Endothelial cell (in vitro differentiated cells): ENCODE measurements around the gene TNFRSF21. TPM values are rescaled to one million over a fixed set of nuclear protein-coding genes. Genes with fewer than 3 reads are reported as not detected.

Source experiments
- DNase-seq: peaks from one replicate; pipeline ENCODE4 v3.0.0; 2021; ENCODE audit warnings: low spot score
- H3K27ac Mint-ChIP-seq: one replicate; pipeline ENCODE4 v1.8.0; 2021; ENCODE audit warnings: mixed read lengths, inconsistent platforms; ENCODE audit not compliant: unreplicated experiment
- H3K27me3 Mint-ChIP-seq: one replicate; pipeline ENCODE4 v1.8.0; 2021; ENCODE audit warnings: mild to moderate bottlenecking, moderate library complexity, mixed read lengths, inconsistent platforms; ENCODE audit not compliant: unreplicated experiment
- H3K36me3 Mint-ChIP-seq: one replicate; pipeline ENCODE4 v1.8.0; 2021; ENCODE audit warnings: mild to moderate bottlenecking, low read depth, mixed read lengths, inconsistent platforms; ENCODE audit not compliant: unreplicated experiment
- H3K4me1 Mint-ChIP-seq: one replicate; pipeline ENCODE4 v1.8.0; 2021; ENCODE audit warnings: mild to moderate bottlenecking, mixed read lengths, inconsistent platforms; ENCODE audit not compliant: unreplicated experiment
- H3K4me3 Mint-ChIP-seq: one replicate; pipeline ENCODE4 v1.8.0; 2021; ENCODE audit warnings: mild to moderate bottlenecking, mixed read lengths, inconsistent platforms; ENCODE audit not compliant: unreplicated experiment
- H3K9me3 Mint-ChIP-seq: one replicate; pipeline ENCODE4 v1.8.0; 2021; ENCODE audit warnings: mixed read lengths, inconsistent platforms; ENCODE audit not compliant: unreplicated experiment
- total RNA-seq: library from RNA; stranded (reverse); fragmentation: NEBNext Ultra II Directional; extraction: Animal tissue kit (Norgen Biotek cat#: 25700); gene quantifications from one replicate; pipeline ENCODE4 v1.2.1, GENCODE V29; 2021; ENCODE audit not compliant: unreplicated experiment
- TF ChIP-seq, protein P1 (sequence below): fragments of 200-600 bp; sonication (generic); IDR thresholded peaks from one replicate; pipeline ENCODE4 v1.5.0; 2021; ENCODE audit warnings: antibody characterized with exemption; ENCODE audit not compliant: unreplicated experiment

TNFRSF21 gene
- total RNA-seq, 1 donor from 2014 or later: 32.5 TPM

DNA sequence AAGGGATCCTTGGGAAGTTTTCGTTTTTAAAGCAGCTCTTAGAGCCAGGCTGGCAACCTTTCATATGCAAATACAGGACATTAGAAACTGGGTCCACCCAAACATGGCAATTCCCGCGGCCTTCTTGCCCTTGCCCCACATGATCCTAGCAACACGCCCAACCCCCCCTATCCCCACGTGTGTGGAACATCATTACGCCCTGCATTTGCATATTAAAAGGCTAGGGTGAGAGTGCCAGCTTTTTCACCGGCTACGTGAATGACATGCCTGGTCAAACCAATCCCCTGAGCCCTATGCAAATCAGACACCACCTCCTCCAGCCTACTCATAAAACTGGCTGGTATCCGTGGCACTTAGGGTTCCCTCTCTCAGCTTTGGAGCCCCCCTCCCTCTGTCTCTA lies 88.1 kb downstream of the TNFRSF21 start:
- Mint-ChIP-seq H3K9me3 (no peaks in the 10 kb centered on the region), H3K27ac (no peak overlapping the region), H3K4me3 (no peak overlapping the region), H3K27me3 (no peaks in the 10 kb centered on the region), H3K36me3 (no peaks in the 10 kb centered on the region), H3K4me1 (peaks cover 6% of the 10 kb centered on the region)
- no peak for DNase-seq
- TF ChIP-seq, protein P1, sequence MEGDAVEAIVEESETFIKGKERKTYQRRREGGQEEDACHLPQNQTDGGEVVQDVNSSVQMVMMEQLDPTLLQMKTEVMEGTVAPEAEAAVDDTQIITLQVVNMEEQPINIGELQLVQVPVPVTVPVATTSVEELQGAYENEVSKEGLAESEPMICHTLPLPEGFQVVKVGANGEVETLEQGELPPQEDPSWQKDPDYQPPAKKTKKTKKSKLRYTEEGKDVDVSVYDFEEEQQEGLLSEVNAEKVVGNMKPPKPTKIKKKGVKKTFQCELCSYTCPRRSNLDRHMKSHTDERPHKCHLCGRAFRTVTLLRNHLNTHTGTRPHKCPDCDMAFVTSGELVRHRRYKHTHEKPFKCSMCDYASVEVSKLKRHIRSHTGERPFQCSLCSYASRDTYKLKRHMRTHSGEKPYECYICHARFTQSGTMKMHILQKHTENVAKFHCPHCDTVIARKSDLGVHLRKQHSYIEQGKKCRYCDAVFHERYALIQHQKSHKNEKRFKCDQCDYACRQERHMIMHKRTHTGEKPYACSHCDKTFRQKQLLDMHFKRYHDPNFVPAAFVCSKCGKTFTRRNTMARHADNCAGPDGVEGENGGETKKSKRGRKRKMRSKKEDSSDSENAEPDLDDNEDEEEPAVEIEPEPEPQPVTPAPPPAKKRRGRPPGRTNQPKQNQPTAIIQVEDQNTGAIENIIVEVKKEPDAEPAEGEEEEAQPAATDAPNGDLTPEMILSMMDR: no peak

DNA sequence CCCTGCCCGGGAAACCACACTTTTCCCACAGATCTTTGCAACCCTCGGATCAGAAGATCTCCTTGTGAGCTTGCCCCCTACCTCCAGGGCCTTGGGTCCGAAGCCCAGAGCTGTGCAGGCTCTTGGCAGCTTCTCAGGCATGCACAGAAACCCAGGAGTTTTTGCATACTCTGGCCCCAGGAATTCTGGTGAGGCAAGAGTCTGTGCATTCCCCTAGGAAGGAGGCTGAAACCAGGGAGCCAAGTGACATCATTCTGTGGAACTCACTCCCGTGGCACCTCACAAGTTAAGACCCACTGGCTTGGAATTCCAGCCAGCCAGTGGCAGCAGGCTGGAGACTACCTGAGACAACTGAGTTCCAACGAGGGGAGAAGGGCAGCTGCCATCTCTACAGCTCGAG lies 100.1 kb downstream of the TNFRSF21 start:
- TF ChIP-seq, protein P1: no peak
- no peaks in the 10 kb centered on the region for H3K36me3 Mint-ChIP-seq
- no peak for DNase-seq
- no peaks in the 10 kb centered on the region for H3K9me3 Mint-ChIP-seq
- H3K4me3 Mint-ChIP-seq: no peak overlapping the region
- H3K27me3 Mint-ChIP-seq: peaks cover 5% of the 10 kb centered on the region
- H3K4me1 Mint-ChIP-seq: peaks cover 5% of the 10 kb centered on the region
- H3K27ac Mint-ChIP-seq: no peak overlapping the region

DNA sequence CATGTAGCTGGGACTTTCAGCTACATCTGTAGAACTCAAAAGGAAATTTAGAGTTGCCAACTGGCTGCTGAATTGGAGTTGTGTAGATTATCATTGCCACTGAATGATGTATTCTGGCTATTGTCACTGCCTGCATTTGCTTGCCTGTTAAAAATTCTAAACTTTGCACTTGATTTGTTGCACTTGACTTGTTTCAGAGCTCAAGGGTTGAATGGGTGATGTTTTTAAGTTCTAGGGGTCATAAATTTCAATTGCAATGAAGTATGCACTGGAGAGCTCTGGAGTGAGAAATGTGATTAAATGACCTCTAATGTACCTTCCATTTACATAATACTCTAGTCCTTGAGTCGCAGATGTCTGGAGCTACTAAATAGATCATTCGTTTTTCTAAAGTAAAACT lies 102.4 kb downstream of the TNFRSF21 start:
- Mint-ChIP-seq H3K27me3 (peaks cover 5% of the 10 kb centered on the region), H3K27ac (no peak overlapping the region), H3K9me3 (no peaks in the 10 kb centered on the region), H3K36me3 (no peaks in the 10 kb centered on the region), H3K4me3 (no peak overlapping the region), H3K4me1 (peaks cover 5% of the 10 kb centered on the region)
- DNase-seq: no peak
- TF ChIP-seq, protein P1: no peak

DNA sequence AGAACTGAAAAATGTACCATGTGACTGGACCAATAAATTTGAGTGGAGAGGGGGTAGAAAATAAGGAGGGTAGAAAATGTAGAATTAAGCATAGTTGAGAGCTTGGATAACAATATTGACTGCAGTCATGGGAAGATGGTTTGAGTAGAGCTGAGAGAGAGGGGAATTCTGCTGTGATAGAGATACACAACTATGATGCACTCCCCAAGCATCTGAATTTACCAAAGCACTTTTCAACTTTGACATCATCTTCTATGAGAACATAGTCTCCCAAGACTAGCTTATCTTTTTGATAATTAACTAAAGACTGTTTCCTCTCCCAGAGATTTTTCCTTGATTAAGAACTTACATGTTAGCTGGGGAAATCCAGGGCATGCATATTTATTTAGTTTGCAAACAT lies 103.1 kb downstream of the TNFRSF21 start:
- TF ChIP-seq, protein P1: no peak
- no peak overlapping the region for H3K27ac Mint-ChIP-seq
- DNase-seq: no peak
- H3K36me3 Mint-ChIP-seq: no peaks in the 10 kb centered on the region
- H3K9me3 Mint-ChIP-seq: no peaks in the 10 kb centered on the region
- peaks cover 5% of the 10 kb centered on the region for H3K27me3 Mint-ChIP-seq
- H3K4me1 Mint-ChIP-seq: peaks cover 5% of the 10 kb centered on the region
- no peak overlapping the region for H3K4me3 Mint-ChIP-seq

DNA sequence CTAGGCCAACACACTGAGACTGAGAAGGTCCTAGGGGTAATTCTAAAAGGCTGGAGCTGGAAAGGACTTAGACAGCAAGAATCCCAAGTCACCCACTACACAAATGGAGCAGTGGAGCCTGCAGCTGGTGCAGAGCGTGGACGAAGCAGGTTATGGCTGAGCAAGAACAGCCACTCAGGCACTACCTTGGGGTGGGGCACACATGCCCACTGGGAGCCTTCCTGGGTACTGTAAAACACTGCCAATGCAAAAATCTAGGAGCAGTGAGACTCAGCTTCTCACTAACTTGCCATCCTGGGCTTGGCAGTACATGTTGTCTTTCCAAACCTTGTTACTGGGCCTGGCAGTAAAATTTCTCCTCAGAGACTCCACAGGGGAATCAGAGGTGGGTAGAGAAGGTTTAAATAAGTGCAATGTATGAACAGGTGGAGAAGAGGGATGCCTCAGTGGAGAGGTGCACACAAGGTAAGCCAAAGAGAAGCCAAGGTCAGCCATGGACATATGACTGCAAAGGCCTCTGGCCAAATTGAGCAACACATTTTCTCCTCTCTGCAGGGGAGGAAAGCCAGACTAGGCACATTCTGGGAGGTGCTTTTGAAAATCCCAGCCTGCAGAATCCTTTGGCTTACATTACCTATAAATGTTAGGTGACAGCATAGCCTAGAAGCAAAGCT lies 105.6 kb downstream of the TNFRSF21 start:
- no peak overlapping the region for H3K27ac Mint-ChIP-seq
- H3K4me3 Mint-ChIP-seq: no peak overlapping the region
- no peak for DNase-seq
- peaks cover 5% of the 10 kb centered on the region for H3K4me1 Mint-ChIP-seq
- H3K27me3 Mint-ChIP-seq: peaks cover 4% of the 10 kb centered on the region
- TF ChIP-seq, protein P1: no peak
- H3K9me3 Mint-ChIP-seq: no peaks in the 10 kb centered on the region
- H3K36me3 Mint-ChIP-seq: no peaks in the 10 kb centered on the region
